GM12875 (cell line): ENCODE data around the gene FXYD7.

Source experiments
- H3K4me3 ChIP-seq: one replicate; pipeline ENCODE4 v1.5.1; 2011; ENCODE audit warnings: low read depth, low read length, control low read depth
- CTCF ChIP-seq: IDR thresholded peaks from 2 replicates; pipeline ENCODE4 v1.5.1; 2011; ENCODE audit warnings: low read depth, mild to moderate bottlenecking, control low read depth, inconsistent platforms, low read length, moderate library complexity, borderline replicate concordance; ENCODE audit not compliant: insufficient read depth

Gene FXYD7

DNA sequence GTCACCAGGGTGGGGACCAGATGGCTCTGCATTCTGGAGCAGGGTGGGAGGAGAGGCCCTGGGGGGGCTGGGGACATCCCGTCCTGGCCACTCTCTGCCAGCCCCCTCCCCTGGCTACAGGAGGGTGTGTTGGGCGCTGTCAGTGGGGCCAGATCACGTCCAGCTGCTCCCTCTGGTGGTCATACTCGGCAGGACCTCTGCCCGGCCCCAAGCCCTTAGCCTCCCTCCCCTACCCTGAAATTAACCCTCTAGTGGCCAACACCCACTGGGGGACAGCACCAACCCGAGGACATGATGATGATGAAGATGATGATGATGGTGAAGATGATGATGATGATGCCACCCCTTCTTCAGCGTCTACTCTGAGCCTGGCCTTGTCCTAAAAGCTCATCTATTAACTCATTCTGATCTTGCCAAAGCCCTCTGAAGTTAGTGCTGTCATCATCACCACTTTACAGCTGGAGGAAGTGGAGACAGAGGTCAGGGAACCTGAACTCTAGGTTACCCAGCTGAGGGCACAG, 7.6 kb upstream of the FXYD7 start:
- H3K4me3 ChIP-seq, result no peak overlapping the region

GRCh38 chr19:35136231-35136630, 6.8 kb upstream of the FXYD7 start:
- H3K4me3 ChIP-seq, result no peak overlapping the region
- TF ChIP-seq CTCF, result no peak

More for the DNA sequence above, 7.6 kb upstream of the FXYD7 start:
- TF ChIP-seq CTCF, result peak; percentile 89

DNA sequence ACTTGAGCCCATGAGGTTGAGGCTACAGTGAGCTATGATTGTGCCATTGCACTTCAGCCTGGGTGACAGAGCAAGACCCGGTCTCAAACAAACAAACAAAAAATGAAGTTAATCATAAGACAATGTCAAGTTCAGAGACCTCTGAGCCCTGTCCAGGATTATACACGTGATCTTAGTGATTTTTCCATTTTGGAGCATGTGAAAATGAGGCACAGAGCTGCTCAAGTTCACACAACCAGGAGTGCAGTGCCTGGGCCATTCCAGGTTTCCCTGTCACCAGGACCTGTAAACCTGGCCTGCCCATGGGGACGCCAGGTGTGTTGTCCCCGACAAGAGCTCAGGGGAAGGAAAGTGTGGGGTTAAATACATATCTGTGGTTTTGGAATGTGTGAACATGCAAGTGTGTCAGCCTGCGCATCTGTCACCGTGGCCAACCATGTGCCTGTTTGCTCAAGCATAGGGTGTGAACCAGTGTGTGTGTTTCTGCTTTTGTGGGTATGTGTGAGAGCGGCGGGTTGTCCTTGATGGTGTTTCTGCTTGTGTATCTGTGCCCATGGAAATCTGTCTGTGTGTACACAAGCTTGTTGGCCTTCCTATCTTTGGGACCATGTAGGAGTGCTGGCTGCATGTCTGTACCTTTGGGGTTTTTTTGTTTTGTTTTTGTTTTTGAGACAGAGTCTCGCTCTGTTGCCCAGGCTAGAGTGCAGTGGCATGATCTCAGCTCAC, 5.9 kb upstream of the FXYD7 start:
- H3K4me3 ChIP-seq, result no peak overlapping the region
- no peak for TF ChIP-seq CTCF

GRCh38 chr19:35138305-35138892, 4.7 kb upstream of the FXYD7 start, which contains the start of gene FXYD1:
TSS of gene FXYD1 (plus strand) at chr19:35138824. CDS start at chr19:35140080, 1,256 bp downstream.
- no peak for TF ChIP-seq CTCF
- H3K4me3 ChIP-seq, result no peak within 1 kb of the TSS

- H3K4me3 ChIP-seq, result no peak overlapping the region
- TF ChIP-seq CTCF, result no peak
Measured at GRCh38 chr19:35140207-35140961, 2.7 kb upstream of the FXYD7 start.

- peak; percentile 66 for TF ChIP-seq CTCF
- peak overlapping the region; percentile 27 for H3K4me3 ChIP-seq
Measured at GRCh38 chr19:35140962-35141836, 1.9 kb upstream of the FXYD7 start.
